Hematopoietic multipotent progenitor cell treated with erythropoietin and hydrocortisone succinate and interleukin-3 and kit ligand, for 4 days (in vitro differentiated cells): Measurements from ENCODE around the gene GPRASP3.

Source experiments
- DNase-seq: peaks from one replicate; pipeline ENCODE4 v3.0.0-alpha.2; 2015

Gene GPRASP3

DNA sequence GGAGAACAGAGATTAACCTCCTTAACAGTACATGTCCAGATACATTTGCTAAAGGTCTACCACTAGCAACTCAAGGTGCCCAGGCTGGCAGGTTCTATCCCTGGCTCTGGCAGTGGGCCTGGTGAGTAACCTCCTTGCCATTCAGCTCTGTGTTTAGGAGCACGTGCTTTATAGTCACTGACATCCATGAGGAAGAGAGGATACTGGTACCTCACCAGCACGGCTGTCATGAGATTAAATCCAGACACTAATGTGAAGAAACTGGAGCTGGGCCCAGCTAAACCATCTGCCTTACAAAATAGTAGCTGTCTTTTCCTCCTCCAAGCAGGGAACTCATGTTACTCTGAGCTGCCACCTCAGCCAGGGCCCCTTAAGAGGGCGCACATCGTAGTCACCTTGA, 45.3 kb downstream of the GPRASP3 start:
- no peak for DNase-seq

- DNase-seq: no peak
These were observed 46.7 kb downstream of the GPRASP3 start for GRCh38 chrX:102767287-102767686.

DNA sequence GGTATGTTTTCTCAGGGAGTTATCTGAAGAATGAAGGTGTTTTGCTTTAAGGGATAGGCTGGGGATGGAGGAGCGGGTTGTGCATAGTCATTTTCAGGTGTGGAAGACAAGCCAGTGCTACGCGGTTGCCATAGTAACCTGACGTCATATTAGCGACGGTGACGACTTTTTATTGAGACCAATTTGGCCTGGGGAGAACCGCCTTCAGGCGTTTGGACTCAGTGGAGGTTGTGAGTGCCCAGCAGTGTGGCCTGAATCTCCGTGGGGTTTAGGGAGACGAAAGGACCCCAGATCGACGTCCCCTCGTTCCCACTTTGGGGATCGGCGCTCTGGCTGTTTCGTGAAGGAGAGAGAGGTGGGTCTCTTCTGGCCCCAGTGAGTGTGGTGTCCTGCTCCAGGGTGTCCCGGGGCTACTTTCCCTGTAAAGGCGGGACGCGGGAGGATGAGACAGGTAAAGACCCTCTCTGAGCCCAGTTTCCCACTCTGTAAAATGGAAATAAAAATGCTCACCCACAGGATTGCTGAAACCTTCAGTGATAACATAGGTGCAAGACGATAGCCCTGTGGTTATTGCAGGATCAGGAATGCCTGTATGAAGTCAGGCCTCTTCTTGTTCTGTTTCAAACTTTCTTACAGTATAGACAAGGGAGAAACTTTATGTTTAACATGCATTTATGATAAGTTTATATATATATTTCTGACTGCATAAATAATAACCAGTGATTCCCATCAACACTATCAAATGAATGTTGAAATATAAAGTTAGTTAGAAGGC, 48.6 kb downstream of the GPRASP3 start:
- peak; percentile 90 for DNase-seq
